Measurements from ENCODE around the gene SORCS2.

- no peak for TF ChIP-seq CTCF (conservative IDR thresholded peaks at IDR 0.05; ENCODE audit: low read length)
- TF ChIP-seq EZH2phosphoT487 (IDR thresholded peaks at IDR 0.05; ENCODE audit: borderline replicate concordance, low read depth, low read length) = no peak
Observed at GRCh38 chr4:7160951-7161440, 31.3 kb upstream of the SORCS2 start.

Data from OCI-LY7 (cell line).